GM12874 (cell line): ENCODE data around the gene LCN1.

ENCODE experiments used
- TF ChIP-seq, protein P1 (sequence below): IDR thresholded peaks from 2 replicates; pipeline ENCODE4 v1.5.1; 2011; ENCODE audit warnings: low read depth, mild to moderate bottlenecking, control low read depth, low read length, moderate library complexity; ENCODE audit not compliant: insufficient read depth

LCN1 gene

DNA sequence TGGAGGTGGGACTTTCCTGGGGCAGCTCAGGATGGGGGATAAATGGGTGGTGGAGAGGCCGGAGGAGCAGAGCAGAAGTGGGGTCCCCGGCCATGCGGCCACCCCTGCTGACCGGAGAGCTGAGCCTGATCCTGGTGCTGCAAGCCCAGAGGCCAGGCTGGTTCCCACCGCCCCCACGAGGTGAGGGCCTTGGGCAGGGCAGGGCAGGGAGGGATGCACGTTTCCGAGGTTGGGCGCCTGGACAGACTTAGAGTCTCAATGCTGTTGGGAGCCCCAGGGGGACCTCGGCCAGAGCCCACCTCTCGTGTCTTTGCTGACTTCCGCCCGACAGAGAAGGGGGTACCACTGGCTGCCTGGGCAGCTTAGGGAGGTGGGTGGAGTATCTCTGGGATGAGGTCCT, 30.2 kb downstream of the LCN1 start:
- TF ChIP-seq, protein P1, sequence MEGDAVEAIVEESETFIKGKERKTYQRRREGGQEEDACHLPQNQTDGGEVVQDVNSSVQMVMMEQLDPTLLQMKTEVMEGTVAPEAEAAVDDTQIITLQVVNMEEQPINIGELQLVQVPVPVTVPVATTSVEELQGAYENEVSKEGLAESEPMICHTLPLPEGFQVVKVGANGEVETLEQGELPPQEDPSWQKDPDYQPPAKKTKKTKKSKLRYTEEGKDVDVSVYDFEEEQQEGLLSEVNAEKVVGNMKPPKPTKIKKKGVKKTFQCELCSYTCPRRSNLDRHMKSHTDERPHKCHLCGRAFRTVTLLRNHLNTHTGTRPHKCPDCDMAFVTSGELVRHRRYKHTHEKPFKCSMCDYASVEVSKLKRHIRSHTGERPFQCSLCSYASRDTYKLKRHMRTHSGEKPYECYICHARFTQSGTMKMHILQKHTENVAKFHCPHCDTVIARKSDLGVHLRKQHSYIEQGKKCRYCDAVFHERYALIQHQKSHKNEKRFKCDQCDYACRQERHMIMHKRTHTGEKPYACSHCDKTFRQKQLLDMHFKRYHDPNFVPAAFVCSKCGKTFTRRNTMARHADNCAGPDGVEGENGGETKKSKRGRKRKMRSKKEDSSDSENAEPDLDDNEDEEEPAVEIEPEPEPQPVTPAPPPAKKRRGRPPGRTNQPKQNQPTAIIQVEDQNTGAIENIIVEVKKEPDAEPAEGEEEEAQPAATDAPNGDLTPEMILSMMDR, result no peak

DNA sequence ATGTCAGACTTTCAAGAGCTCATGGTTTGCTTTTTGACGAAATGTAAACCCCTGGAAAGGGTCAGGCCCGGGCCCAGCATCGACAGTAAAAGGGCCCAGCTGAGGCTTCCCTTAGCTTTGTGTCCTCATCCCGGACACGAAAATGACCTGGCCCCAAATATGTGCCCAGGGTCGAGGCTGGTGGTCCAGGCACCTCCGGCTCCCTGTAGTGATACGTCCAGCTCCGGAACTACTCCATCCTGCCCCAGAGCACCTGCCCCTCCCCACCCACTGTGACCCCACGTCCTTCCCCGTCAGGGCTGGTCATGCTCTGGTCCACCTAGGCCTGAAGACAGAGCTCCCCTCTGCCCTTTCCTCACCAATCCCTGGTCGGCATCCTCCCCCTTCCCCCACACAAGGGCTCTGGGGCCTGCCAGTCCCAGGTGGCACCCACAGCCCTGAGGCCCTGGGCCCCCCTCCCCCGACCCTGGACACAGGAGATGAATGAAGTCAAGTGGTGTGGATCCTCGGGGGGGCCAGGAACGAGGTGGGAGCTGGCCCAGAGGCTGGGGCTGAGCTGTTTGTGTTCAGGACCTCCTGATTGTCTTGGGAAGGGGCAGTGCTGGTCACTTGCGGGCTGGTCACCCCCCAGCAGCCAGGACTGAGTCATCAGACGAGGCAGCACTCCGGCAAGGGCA, 30.9 kb downstream of the LCN1 start:
- TF ChIP-seq, protein P1, result no peak

DNA sequence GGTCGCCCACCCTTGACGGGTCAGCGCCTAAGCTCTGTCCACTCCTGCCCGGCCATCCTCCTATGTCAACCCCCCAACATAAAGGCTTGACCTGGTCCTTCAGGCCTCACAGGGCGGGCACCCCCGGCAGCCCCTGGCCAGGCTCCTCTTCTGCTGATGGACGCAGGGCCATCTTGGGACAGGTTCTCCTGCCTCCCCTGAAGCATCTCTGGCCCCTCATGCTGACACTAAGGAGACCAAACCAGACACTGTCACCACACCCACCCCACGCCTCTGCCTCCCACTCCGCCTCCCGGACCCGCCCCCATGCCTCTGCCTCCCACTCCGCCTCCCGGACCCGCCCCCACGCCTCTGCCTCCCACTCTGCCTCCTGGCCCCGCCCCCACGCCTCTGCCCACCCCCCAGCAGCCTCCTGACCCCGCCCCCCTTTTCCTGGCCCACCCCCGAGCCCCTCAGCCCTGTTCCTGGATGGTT, 31.5 kb downstream of the LCN1 start:
- TF ChIP-seq, protein P1, result no peak

DNA sequence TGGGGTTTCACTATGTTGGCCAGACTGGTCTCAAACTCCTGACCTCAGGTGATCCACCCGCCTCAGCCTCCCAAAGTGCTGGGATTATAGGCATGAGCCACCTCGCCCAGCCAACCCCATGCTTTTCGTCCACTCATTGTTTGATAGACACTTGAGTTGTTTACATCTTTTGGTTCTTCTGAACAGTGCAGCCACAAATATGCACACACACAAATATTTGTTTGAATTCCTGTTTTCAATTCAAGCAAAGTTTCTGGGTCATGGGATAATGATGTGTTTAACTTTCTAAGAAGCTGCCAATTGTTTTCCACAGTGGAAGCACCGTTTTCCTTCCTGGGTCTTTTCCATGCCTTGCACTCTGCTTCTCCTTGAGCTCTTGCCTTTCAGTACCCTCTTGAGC, 33.5 kb downstream of the LCN1 start:
- TF ChIP-seq, protein P1, result no peak

DNA sequence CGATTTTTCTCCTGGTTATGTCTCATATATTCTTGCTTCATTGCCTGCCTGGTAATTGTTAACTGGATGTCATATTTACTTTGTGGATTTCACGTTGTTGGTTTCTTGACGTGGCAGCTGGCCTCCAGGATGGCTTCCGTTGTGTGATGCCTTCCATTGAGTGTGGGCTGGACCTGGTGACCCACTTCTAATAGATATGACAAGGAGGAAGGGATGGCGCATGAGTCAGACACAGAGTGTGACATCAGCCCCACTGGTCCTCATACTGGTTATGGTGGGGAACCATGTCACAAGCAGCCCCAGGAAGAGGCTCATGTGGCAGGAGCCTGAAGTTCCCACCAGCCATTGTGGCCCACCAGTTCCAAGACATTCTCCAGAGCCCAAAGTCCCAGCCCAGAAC, 34.0 kb downstream of the LCN1 start:
- TF ChIP-seq, protein P1, result no peak

DNA sequence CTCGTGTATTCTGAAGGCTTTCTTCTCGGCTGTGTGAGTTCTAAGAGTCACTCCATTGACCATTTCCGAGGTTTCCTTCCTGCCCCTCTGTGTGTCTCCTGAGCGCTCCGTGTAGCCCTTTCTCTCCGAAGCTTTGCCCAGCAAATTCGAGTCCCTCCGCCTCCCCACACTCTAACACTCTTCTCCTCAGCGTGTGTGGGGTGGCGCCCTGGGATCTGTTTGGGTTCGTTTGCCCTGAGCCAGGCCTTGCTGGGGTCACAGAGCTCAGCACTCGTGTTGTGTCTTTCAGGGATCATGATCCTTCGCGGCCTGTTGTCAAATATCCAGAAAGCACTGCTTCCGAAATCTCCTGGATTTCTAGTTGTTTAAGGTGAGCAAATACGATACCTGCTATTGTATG, 34.7 kb downstream of the LCN1 start:
- TF ChIP-seq, protein P1, result no peak

DNA sequence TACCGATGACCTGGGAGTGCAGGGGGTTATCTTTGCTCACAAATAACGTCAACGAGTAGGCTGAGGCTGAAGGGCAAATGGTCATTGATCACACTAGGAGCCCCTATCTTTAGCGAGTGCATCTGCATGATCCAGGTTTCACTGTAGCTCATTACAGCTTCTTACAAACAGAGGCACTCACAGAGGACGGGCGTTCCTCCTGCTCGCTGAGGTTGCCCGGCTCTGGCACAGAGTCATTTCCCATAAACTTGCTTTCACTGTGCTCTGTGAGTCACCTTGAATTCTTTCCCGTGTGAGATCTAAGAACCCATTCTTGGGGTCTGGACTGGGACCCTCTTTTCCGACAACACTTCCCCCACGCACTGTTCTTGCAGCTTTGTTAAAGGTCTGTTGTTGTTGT, 38.4 kb downstream of the LCN1 start:
- TF ChIP-seq, protein P1, result no peak
